Endometrial microvascular endothelial cells (primary cell): ENCODE measurements around the gene LDLRAD4. TPM values are rescaled to one million over a fixed set of nuclear protein-coding genes. Genes with fewer than 3 reads are reported as not detected.

ENCODE experiments used
- in situ Hi-C: cut with HindIII; loops from 2 replicates; pipeline ENCODE4 v1.10.0; 2017; ENCODE audit warnings: low sequenced_read_pairs, low pct_unique_long_range_greater_than_20kb; ENCODE audit errors: inconsistent ontology term
- total RNA-seq: library from RNA; depleted of rRNA; stranded (reverse); fragments of >200 nt; gene quantifications from one replicate; pipeline ENCODE4 v1.2.3, GENCODE V29; 2015; ENCODE audit errors: inconsistent ontology term

Gene LDLRAD4
- total RNA-seq, 1 donor from 2014 or later: 0.93 TPM

GRCh38 chr18:13520306-13520705 lies 301.7 kb downstream of the LDLRAD4 start:
- in situ Hi-C loops: no loop called here

GRCh38 chr18:13520741-13521140 lies 302.2 kb downstream of the LDLRAD4 start:
- in situ Hi-C loops: no loop called here

- in situ Hi-C loops: no loop called here
These were observed 302.9 kb downstream of the LDLRAD4 start for GRCh38 chr18:13521418-13521817.

- in situ Hi-C loops: no loop called here
These were observed 303.7 kb downstream of the LDLRAD4 start for GRCh38 chr18:13522256-13522655.

GRCh38 chr18:13522861-13523660 lies 304.5 kb downstream of the LDLRAD4 start:
- in situ Hi-C loops: no loop called here

GRCh38 chr18:13524054-13524453 lies 305.5 kb downstream of the LDLRAD4 start:
- in situ Hi-C loops: no loop called here

GRCh38 chr18:13524811-13525210 lies 306.3 kb downstream of the LDLRAD4 start:
- in situ Hi-C loops: no loop called here

- in situ Hi-C loops: no loop called here
These were observed 306.9 kb downstream of the LDLRAD4 start for GRCh38 chr18:13525381-13526029.

GRCh38 chr18:13526519-13526918 lies 308.0 kb downstream of the LDLRAD4 start:
- in situ Hi-C loops: no loop called here

GRCh38 chr18:13527256-13527655 lies 308.7 kb downstream of the LDLRAD4 start:
- in situ Hi-C loops: no loop called here

- in situ Hi-C loops: no loop called here
These were observed 309.2 kb downstream of the LDLRAD4 start for GRCh38 chr18:13527730-13528129.

- in situ Hi-C loops: no loop called here
These were observed 310.3 kb downstream of the LDLRAD4 start for GRCh38 chr18:13528739-13529392.

GRCh38 chr18:13530033-13530878 lies 311.7 kb downstream of the LDLRAD4 start:
- in situ Hi-C loops: no loop called here

- in situ Hi-C loops: no loop called here
These were observed 312.4 kb downstream of the LDLRAD4 start for GRCh38 chr18:13530879-13531387.

- in situ Hi-C loops: no loop called here
These were observed 313.2 kb downstream of the LDLRAD4 start for GRCh38 chr18:13531681-13532325.

- in situ Hi-C loops: no loop called here
These were observed 314.0 kb downstream of the LDLRAD4 start for GRCh38 chr18:13532406-13533075.

- in situ Hi-C loops: no loop called here
These were observed 316.1 kb downstream of the LDLRAD4 start for GRCh38 chr18:13534631-13535030.

- in situ Hi-C loops: no loop called here
These were observed 318.0 kb downstream of the LDLRAD4 start for GRCh38 chr18:13536578-13536977.
